ENCODE data around the gene TIGIT. TPM values are rescaled to one million over a fixed set of nuclear protein-coding genes. Genes with fewer than 3 reads are reported as not detected.

The TIGIT gene
- total RNA-seq, 4 donors from 2014 or later = 1.2 to 5.6 (median 5.4) TPM; not detected in 1

DNA sequence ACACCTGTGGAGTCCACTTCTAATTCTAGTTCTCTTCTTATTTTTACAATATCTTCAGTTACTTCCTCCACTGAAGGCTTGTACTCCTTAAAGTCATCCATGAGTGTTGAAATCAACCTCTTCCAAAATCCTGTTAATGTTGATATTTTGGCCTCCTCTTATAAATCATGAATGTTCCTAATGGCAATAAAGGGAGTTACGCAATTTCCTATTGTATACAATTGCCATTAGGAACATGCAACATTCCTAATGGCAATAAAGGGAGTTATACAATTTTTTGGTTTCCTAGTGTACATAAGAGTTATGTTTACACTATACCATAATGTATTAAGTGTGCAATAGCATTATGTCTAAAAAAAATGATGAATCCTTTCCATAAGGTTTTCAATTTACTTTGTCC lies 9.2 kb upstream of the TIGIT start:
- no peaks in the 10 kb centered on the region for H3K36me3 ChIP-seq
- no peaks in the 10 kb centered on the region for H3K9me3 ChIP-seq
- no peak for TF ChIP-seq POLR2A (IDR thresholded peaks at IDR 0.05)
- no peaks in the 10 kb centered on the region for H3K4me1 ChIP-seq
- intact Hi-C loops (cut with DNase I; ENCODE audit: low total_unique reads) (no loop called here), in situ Hi-C loops (cut with MboI; ENCODE audit: low pct_ligation_motif_present in 1 of 4, low pct_unique_long_range_greater_than_20kb in 1 of 4, low sequenced_read_pairs in 3 of 4) (no loop called here)
- H3K27ac ChIP-seq = no peak overlapping the region
- WGBS, 2 donors (ENCODE audit: low coverage in 1 of 2) = 91 to 97% methylated on average over 1 of the region's 1 CpG
- DNase-seq = no peak
- H3K27me3 ChIP-seq = no peaks in the 10 kb centered on the region
- no peak overlapping the region for H3K4me3 ChIP-seq

DNA sequence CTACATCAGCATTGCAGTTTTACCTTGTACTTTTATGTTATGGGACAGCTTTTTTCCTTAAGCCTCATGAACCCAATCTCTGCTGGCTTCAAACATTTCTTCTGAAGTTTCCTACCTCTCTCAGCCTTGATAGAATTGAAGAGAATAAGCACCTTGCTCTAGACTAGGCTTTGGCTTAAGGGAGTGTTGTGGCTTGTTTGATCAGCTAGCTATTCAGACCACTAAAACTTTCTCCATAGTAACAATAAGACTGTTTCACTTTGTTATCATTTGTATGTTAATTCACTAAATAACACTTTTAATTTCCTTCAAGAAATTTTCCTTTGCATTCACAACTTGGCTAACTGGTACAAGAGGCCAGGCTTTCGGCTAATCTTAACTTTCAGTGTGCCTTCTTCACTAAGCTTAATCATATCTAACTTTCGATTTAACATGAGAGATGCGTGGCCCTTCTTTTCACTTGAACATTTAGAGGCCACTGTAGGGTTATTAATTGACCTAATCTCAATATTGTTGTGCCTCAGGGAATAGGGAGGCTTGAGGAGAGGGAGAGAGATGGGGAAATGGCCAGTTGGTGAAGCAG lies 8.1 kb upstream of the TIGIT start:
- Histone ChIP-seq H3K36me3 (no peaks in the 10 kb centered on the region), H3K27ac (no peak overlapping the region), H3K27me3 (no peaks in the 10 kb centered on the region), H3K9me3 (no peaks in the 10 kb centered on the region), H3K4me3 (no peak overlapping the region), H3K4me1 (no peaks in the 10 kb centered on the region)
- in situ Hi-C loops (cut with MboI; ENCODE audit: low pct_ligation_motif_present in 1 of 4, low pct_unique_long_range_greater_than_20kb in 1 of 4, low sequenced_read_pairs in 3 of 4) = no loop called here
- DNase-seq = no peak
- WGBS, 2 donors (ENCODE audit: low coverage in 1 of 2) = 76 to 86% methylated on average over 3 of the region's 3 CpGs
- TF ChIP-seq EP300 (IDR thresholded peaks at IDR 0.05; ENCODE audit: low read depth) (no peak), POLR2AphosphoS5 (IDR thresholded peaks at IDR 0.05) (no peak), POLR2A (IDR thresholded peaks at IDR 0.05) (no peak)
- TF ChIP-seq, protein P1, sequence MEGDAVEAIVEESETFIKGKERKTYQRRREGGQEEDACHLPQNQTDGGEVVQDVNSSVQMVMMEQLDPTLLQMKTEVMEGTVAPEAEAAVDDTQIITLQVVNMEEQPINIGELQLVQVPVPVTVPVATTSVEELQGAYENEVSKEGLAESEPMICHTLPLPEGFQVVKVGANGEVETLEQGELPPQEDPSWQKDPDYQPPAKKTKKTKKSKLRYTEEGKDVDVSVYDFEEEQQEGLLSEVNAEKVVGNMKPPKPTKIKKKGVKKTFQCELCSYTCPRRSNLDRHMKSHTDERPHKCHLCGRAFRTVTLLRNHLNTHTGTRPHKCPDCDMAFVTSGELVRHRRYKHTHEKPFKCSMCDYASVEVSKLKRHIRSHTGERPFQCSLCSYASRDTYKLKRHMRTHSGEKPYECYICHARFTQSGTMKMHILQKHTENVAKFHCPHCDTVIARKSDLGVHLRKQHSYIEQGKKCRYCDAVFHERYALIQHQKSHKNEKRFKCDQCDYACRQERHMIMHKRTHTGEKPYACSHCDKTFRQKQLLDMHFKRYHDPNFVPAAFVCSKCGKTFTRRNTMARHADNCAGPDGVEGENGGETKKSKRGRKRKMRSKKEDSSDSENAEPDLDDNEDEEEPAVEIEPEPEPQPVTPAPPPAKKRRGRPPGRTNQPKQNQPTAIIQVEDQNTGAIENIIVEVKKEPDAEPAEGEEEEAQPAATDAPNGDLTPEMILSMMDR (IDR thresholded peaks at IDR 0.05) = no peak
- intact Hi-C loops (cut with DNase I; ENCODE audit: low total_unique reads) = no loop called here

DNA sequence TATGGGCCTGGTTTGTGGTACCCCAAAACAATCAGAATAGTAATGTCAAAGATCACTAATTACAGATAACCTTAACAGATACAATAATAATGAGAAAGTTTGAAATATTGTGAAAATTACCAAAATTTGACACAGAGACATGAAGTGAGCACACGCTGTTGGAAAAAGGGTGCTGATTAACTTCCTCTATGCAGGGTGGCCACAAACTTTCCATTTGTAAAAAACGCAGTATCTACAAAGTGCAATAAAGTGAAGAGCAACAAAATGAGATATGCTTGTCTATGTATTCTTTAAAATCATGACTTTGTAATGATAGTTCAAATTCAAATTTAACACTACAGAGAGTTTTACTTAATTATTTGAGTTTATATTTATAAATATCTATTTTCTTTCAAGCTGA lies 7.6 kb upstream of the TIGIT start:
- H3K4me3 ChIP-seq = no peak overlapping the region
- no peaks in the 10 kb centered on the region for H3K9me3 ChIP-seq
- H3K27ac ChIP-seq = no peak overlapping the region
- no peaks in the 10 kb centered on the region for H3K27me3 ChIP-seq
- TF ChIP-seq POLR2AphosphoS5 (IDR thresholded peaks at IDR 0.05) (no peak), POLR2A (IDR thresholded peaks at IDR 0.05) (no peak), EP300 (IDR thresholded peaks at IDR 0.05; ENCODE audit: low read depth) (no peak)
- TF ChIP-seq, protein P1 (IDR thresholded peaks at IDR 0.05) = no peak
- in situ Hi-C loops (cut with MboI; ENCODE audit: low pct_ligation_motif_present in 1 of 4, low pct_unique_long_range_greater_than_20kb in 1 of 4, low sequenced_read_pairs in 3 of 4) (no loop called here), intact Hi-C loops (cut with DNase I; ENCODE audit: low total_unique reads) (no loop called here)
- 63 to 74% methylated on average over 2 of the region's 2 CpGs for WGBS, 2 donors (ENCODE audit: low coverage in 1 of 2)
- H3K4me1 ChIP-seq = no peaks in the 10 kb centered on the region
- no peak for DNase-seq
- H3K36me3 ChIP-seq = no peaks in the 10 kb centered on the region

DNA sequence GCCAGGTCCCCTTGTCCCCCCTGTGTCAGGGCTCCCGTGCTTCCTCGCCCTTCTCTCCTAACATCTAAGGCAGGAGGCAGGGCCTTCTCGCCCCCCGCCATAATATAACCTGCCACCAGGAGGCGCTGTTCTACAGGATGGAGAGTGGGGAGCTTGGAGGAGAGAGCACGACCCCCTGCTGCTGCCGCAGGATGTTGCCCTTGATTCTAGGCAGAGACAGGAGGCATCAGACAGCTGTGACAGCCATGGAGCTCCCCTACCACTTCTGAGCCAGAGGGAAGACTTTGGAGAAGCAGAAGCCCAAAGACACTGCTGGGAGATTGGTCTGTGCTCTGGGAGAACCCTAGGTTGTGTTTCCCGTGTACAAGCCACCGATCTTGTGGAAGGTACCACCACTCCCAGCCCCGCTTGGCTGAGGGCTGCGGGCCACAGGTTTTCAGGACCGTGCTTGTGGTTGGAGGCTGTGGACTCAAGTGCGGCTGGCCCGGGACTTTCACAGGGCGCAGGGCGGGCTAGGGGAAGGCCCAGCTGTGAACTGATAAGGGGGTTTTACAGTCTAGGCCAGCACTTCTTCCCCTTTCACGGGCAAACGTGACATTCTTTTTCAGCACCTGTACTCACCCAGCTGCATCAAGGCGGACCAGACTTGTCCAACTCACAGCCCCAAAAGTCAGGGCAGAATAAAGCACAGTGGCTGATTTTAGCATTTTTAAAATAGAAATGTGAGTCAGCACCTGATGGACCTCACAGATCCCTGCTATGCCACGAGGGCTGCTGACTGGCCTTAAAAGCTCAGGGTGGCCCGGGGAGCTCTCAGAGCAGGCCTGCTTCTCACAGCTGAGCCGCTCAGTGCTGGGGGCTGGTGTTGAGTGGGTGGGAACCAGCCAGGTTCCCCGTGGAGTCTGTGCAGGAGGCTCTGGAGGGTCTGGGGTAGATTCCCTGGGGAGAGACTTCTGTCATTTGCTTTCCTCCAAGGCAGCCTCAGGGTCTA lies 2.6 kb upstream of the TIGIT start:
- peak overlapping the region in 3 of 4 donors; percentile 10 to 41 (median 36) for H3K27ac ChIP-seq
- no peak for TF ChIP-seq POLR2A (IDR thresholded peaks at IDR 0.05)
- TF ChIP-seq, protein P1 (IDR thresholded peaks at IDR 0.05) = peak; percentile 67 to 79 (median 73)
- TF ChIP-seq POLR2AphosphoS5 (IDR thresholded peaks at IDR 0.05) = no peak
- TF ChIP-seq EP300 (IDR thresholded peaks at IDR 0.05; ENCODE audit: low read depth) = no peak
- no peak overlapping the region for H3K4me3 ChIP-seq
- H3K27me3 ChIP-seq = no peaks in the 10 kb centered on the region
- DNase-seq = peak; percentile 77
- intact Hi-C loops (cut with DNase I; ENCODE audit: low total_unique reads) = no loop called here
- in situ Hi-C loops (cut with MboI; ENCODE audit: low pct_ligation_motif_present in 1 of 4, low pct_unique_long_range_greater_than_20kb in 1 of 4, low sequenced_read_pairs in 3 of 4) = no loop called here
- no peaks in the 10 kb centered on the region for H3K36me3 ChIP-seq
- H3K4me1 ChIP-seq = no peaks in the 10 kb centered on the region
- 47% methylated on average over 20 of the region's 23 CpGs; no CpG with 5 or more reads in 1 of the 2 donors for WGBS, 2 donors (ENCODE audit: low coverage in 1 of 2)
- H3K9me3 ChIP-seq = no peaks in the 10 kb centered on the region
